Spleen (tissue), 11 donors: ENCODE results near the gene ARHGEF2. TPM values are rescaled to one million over a fixed set of nuclear protein-coding genes. Genes with fewer than 3 reads are reported as not detected.

Source experiments
- DNase-seq: peaks from one replicate; pipeline ENCODE4 v3.0.0-alpha.2; 2020
- H3K27ac ChIP-seq, 8 donors: fragments of 200-600 bp; sonication (generic) in 7 of 8; 1 replicate in 4 of 8; 2 replicates in 4 of 8; pipeline versions ENCODE4 v1.5.0 to v1.8.0; 2016 to 2021; ENCODE audit warnings: inconsistent platforms in 4 of 8, mild to moderate bottlenecking in 4 of 8, moderate library complexity in 1 of 8
- H3K27me3 ChIP-seq, 7 donors: fragments of 200-600 bp; sonication (generic) in 6 of 7; replicated peaks in 1 of 7; 1 replicate in 4 of 7; 2 replicates in 3 of 7; pipeline versions ENCODE4 v1.5.0 to v1.8.0; 2016 to 2021; ENCODE audit warnings: inconsistent platforms in 3 of 7, mild to moderate bottlenecking in 1 of 7
- H3K36me3 ChIP-seq, 6 donors: fragments of 200-600 bp; sonication (generic) in 5 of 6; 1 replicate in 4 of 6; 2 replicates in 2 of 6; pipeline versions ENCODE4 v1.5.0 to v1.8.0; 2016 to 2021; ENCODE audit warnings: inconsistent platforms in 2 of 6
- H3K4me1 ChIP-seq, 6 donors: fragments of 200-600 bp; sonication (generic) in 5 of 6; 1 replicate in 3 of 6; 2 replicates in 3 of 6; pipeline versions ENCODE4 v1.5.0 to v1.8.0; 2016 to 2021; ENCODE audit warnings: inconsistent platforms in 3 of 6
- H3K4me3 ChIP-seq, 8 donors: fragments of 200-600 bp; sonication (generic) in 7 of 8; 1 replicate in 4 of 8; 2 replicates in 4 of 8; pipeline versions ENCODE4 v1.5.0 to v1.8.0; 2016 to 2021; ENCODE audit warnings: inconsistent platforms in 4 of 8, mild to moderate bottlenecking in 4 of 8, moderate library complexity in 2 of 8
- H3K9me3 ChIP-seq, 8 donors: fragments of 200-600 bp; sonication (generic) in 7 of 8; 1 replicate in 4 of 8; 2 replicates in 4 of 8; pipeline versions ENCODE4 v1.5.0 to v1.8.0; 2016 to 2021; ENCODE audit warnings: inconsistent platforms in 4 of 8
- CTCF ChIP-seq, 11 experiments: fragments of 200-600 bp in 7 of 11; fragments of 450-650 bp in 4 of 11; sonication (generic) in 4 of 11; IDR thresholded peaks in 8 of 11; conservative IDR thresholded peaks in 3 of 11; 1 replicate in 7 of 11; 2 replicates in 4 of 11; pipeline versions ENCODE4 v1.4.0 to v1.8.0; 2016 to 2021; ENCODE audit warnings: antibody characterized with exemption in 11 of 11, inconsistent platforms in 4 of 11, mild to moderate bottlenecking in 1 of 11
- POLR2A ChIP-seq, 3 donors: fragments of 450-650 bp; IDR thresholded peaks; one replicate each; pipeline ENCODE4 v1.5.1; 2017; ENCODE audit warnings: antibody characterized with exemption in 3 of 3, mild to moderate bottlenecking in 1 of 3
- POLR2AphosphoS5 ChIP-seq, 3 donors: sonication (generic); formaldehyde crosslinking; IDR thresholded peaks; one replicate each; pipeline ENCODE4 v1.5.1; 2017; ENCODE audit warnings: antibody characterized with exemption in 3 of 3
- WGBS, 5 donors: extraction: QIAGEN DNeasy Blood & Tissue Kit in 3 of 5; methylation state at CpG; one replicate each; pipeline versions ENCODE4 v1.1.5 to v1.1.7; 2013 to 2018; 5-methylcytosine and 5-hydroxymethylcytosine counted together
- intact Hi-C: fragments of 100-400 bp; cut with DNase I; formaldehyde crosslinking; loops from one replicate; pipeline ENCODE4 v1.15.0; 2023; ENCODE audit warnings: low total_unique reads
- polyA plus RNA-seq, 3 donors: library from polyadenylated mRNA; stranded (reverse); fragments of 200-250 nt; gene quantifications; one replicate each; pipeline ENCODE4 v1.2.1, GENCODE V29; 2013
- total RNA-seq, 7 donors: library from RNA; depleted of rRNA in 3 of 7; stranded (reverse); fragments of >200 nt in 3 of 7; fragmentation: NEBNext Ultra II Directional in 4 of 7; extraction: Animal tissue kit (Norgen Biotek cat#: 25700) in 4 of 7; gene quantifications; one replicate each; pipeline versions ENCODE4 v1.1.0 to v1.2.1, GENCODE V29; 2016 to 2021
- donor health status: healthy with polysubstance abuse.
- donor health status: DM: no; HTN: no; CAD: no; lungs with moderate emphysema.
- donor health status: DM: no; HTN: no; CAD: no.
- donor health status: Bipolar disorder and iron deficiency.
- donor health status: healthy.
- donor health status: DM: no; HTN: no; CAD: no.
- donor health status: DM: yes; HTN: yes; CAD: no.

Gene ARHGEF2
- total and polyA plus RNA-seq, 10 donors: 45.1 to 228 (median 167) TPM

GRCh38 chr1:156014829-156015228 lies 36.5 kb upstream of the ARHGEF2 start:
- 91 to 97% (median 95%) methylated on average over 7 of the region's 7 CpGs for WGBS, 5 donors
- intact Hi-C loops: no loop called here
- Histone ChIP-seq H3K27ac (no peak overlapping the region), H3K4me3 (no peak overlapping the region), H3K4me1 (peaks cover under 1 to 54% (median 22%) of the 10 kb centered on the region in 6 donors), H3K36me3 (peaks cover 4 to 99% (median 94%) of the 10 kb centered on the region in 6 donors), H3K9me3 (no peaks in the 10 kb centered on the region), H3K27me3 (no peaks in the 10 kb centered on the region)
- TF ChIP-seq POLR2AphosphoS5 (IDR thresholded peaks at IDR 0.05): no peak
- DNase-seq: no peak

- intact Hi-C loops: no loop called here
- Histone ChIP-seq H3K4me3 (no peak overlapping the region), H3K27ac (peak overlapping the region in 2 of 8 donors; percentile 4 to 21), H3K4me1 (peaks cover 0 to 30% (median 7%) of the 10 kb centered on the region in 6 donors), H3K9me3 (no peaks in the 10 kb centered on the region), H3K36me3 (peaks cover 7 to 100% (median 94%) of the 10 kb centered on the region in 6 donors), H3K27me3 (no peaks in the 10 kb centered on the region)
- TF ChIP-seq POLR2AphosphoS5 (IDR thresholded peaks at IDR 0.05): no peak
- no peak for TF ChIP-seq POLR2A (IDR thresholded peaks at IDR 0.05)
- TF ChIP-seq CTCF (IDR thresholded peaks at IDR 0.05 in 8 of 11, conservative IDR thresholded peaks at IDR 0.05 in 3 of 11): no peak
- 73 to 83% (median 79%) methylated on average over 4 of the region's 4 CpGs for WGBS, 5 donors
- DNase-seq: no peak
These were observed 33.9 kb upstream of the ARHGEF2 start for GRCh38 chr1:156012051-156012817.

GRCh38 chr1:156009404-156009803 lies 31.1 kb upstream of the ARHGEF2 start:
- 61 to 79% (median 69%) methylated on average over 3 of the region's 3 CpGs for WGBS, 5 donors
- H3K9me3 ChIP-seq: no peaks in the 10 kb centered on the region
- H3K4me1 ChIP-seq: peaks cover 0 to 35% (median 2%) of the 10 kb centered on the region in 6 donors
- no peak overlapping the region for H3K4me3 ChIP-seq
- H3K36me3 ChIP-seq: peaks cover 7 to 85% (median 76%) of the 10 kb centered on the region in 6 donors
- peak overlapping the region in 1 of 8 donors; percentile 21 for H3K27ac ChIP-seq
- DNase-seq: no peak
- no peak for TF ChIP-seq POLR2A (IDR thresholded peaks at IDR 0.05)
- no peak for TF ChIP-seq CTCF (IDR thresholded peaks at IDR 0.05 in 8 of 11, conservative IDR thresholded peaks at IDR 0.05 in 3 of 11)
- TF ChIP-seq POLR2AphosphoS5 (IDR thresholded peaks at IDR 0.05): no peak
- intact Hi-C loops: no loop called here
- H3K27me3 ChIP-seq: no peaks in the 10 kb centered on the region

GRCh38 chr1:156006666-156007376 lies 28.5 kb upstream of the ARHGEF2 start:
- DNase-seq: peak; percentile 40
- H3K4me3 ChIP-seq: no peak overlapping the region
- H3K27ac ChIP-seq: no peak overlapping the region
- H3K27me3 ChIP-seq: no peaks in the 10 kb centered on the region
- TF ChIP-seq CTCF (IDR thresholded peaks at IDR 0.05 in 8 of 11, conservative IDR thresholded peaks at IDR 0.05 in 3 of 11) (no peak), POLR2AphosphoS5 (IDR thresholded peaks at IDR 0.05) (no peak), POLR2A (IDR thresholded peaks at IDR 0.05) (no peak)
- no peaks in the 10 kb centered on the region for H3K9me3 ChIP-seq
- 84 to 92% (median 88%) methylated on average over 7 of the region's 7 CpGs for WGBS, 5 donors
- peaks cover 0 to 13% (median 0%) of the 10 kb centered on the region in 6 donors for H3K4me1 ChIP-seq
- intact Hi-C loops: no loop called here
- H3K36me3 ChIP-seq: peaks cover 7 to 59% (median 51%) of the 10 kb centered on the region in 6 donors
